ENCODE data around the gene TACC3.

GRCh38 chr4:1721003-1721665 lies at the start of gene TACC3, which contains the start of gene TMEM129:
- TF ChIP-seq, protein P1, sequence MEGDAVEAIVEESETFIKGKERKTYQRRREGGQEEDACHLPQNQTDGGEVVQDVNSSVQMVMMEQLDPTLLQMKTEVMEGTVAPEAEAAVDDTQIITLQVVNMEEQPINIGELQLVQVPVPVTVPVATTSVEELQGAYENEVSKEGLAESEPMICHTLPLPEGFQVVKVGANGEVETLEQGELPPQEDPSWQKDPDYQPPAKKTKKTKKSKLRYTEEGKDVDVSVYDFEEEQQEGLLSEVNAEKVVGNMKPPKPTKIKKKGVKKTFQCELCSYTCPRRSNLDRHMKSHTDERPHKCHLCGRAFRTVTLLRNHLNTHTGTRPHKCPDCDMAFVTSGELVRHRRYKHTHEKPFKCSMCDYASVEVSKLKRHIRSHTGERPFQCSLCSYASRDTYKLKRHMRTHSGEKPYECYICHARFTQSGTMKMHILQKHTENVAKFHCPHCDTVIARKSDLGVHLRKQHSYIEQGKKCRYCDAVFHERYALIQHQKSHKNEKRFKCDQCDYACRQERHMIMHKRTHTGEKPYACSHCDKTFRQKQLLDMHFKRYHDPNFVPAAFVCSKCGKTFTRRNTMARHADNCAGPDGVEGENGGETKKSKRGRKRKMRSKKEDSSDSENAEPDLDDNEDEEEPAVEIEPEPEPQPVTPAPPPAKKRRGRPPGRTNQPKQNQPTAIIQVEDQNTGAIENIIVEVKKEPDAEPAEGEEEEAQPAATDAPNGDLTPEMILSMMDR (conservative IDR thresholded peaks at IDR 0.05; ENCODE audit: low read depth, low read length), result no peak
- TF ChIP-seq EZH2phosphoT487 (IDR thresholded peaks at IDR 0.05; ENCODE audit: borderline replicate concordance, low read length), result no peak
- no peak for TF ChIP-seq EZH2 (IDR thresholded peaks at IDR 0.05; ENCODE audit: low read length, unreplicated experiment)

Measured in PC-3 (cell line).